ENCODE data around the gene HABP2. TPM values are rescaled to one million over a fixed set of nuclear protein-coding genes. Genes with fewer than 3 reads are reported as not detected.

Gene HABP2
- total and polyA plus RNA-seq, 2 of the 4 experiments (the other 2 are of a cell fraction): not detected

GRCh38 chr10:113626809-113627355 lies 74.0 kb downstream of the HABP2 start:
- H3K9me3 ChIP-seq (ENCODE audit: control insufficient read depth, insufficient read depth, low read length): no peaks in the 10 kb centered on the region
- no peak overlapping the region for H3K9ac ChIP-seq (ENCODE audit: low read depth, low read length)
- no TSS peak for BruUV-seq (replicated peaks)
- H3K4me3 ChIP-seq (ENCODE audit: insufficient read depth, low read depth, low read length): no peak overlapping the region
- H2BK120ac ChIP-seq (ENCODE audit: low read depth, low read length): no peak overlapping the region
- H3K4me2 ChIP-seq (ENCODE audit: low read depth, low read length): no peak overlapping the region
- DNase-seq: no peak
- H2BK15ac ChIP-seq (ENCODE audit: low read depth, low read length): no peak overlapping the region
- dilution Hi-C loops (cut with HindIII; ENCODE audit: low sequenced_read_pairs, unreplicated experiment) (no loop called here), intact Hi-C loops (cut with micrococcal nuclease) (no loop called here), in situ Hi-C loops (cut with MboI; ENCODE audit: low sequenced_read_pairs) (no loop called here)
- no peak overlapping the region for H3K56ac ChIP-seq (ENCODE audit: extremely low read depth, insufficient read depth, low read length)
- no peak overlapping the region for H3K14ac ChIP-seq (replicated peaks; ENCODE audit: low read depth, low read length)
- no peak overlapping the region for H4K5ac ChIP-seq (ENCODE audit: low read depth, low read length)
- H2BK20ac ChIP-seq (ENCODE audit: low read depth, low read length): no peak overlapping the region
- H3K27me3 ChIP-seq (ENCODE audit: control insufficient read depth, insufficient read depth, low read length): peaks cover 13% of the 10 kb centered on the region
- no peaks in the 10 kb centered on the region for H3K79me1 ChIP-seq (ENCODE audit: low read depth in 1 of 2, low read length in 2 of 2)
- H3K4ac ChIP-seq (ENCODE audit: low read depth, low read length): no peak overlapping the region
- H3K9me1 ChIP-seq (ENCODE audit: insufficient read depth, low read length): no peaks in the 10 kb centered on the region
- H3K23ac ChIP-seq (ENCODE audit: low read depth, low read length): no peak overlapping the region
- H3K36me3 ChIP-seq (ENCODE audit: control insufficient read depth, insufficient read depth, low read length): no peaks in the 10 kb centered on the region
- ATAC-seq (ENCODE audit: low read depth): no peak
- H2BK5ac ChIP-seq (ENCODE audit: low read depth, low read length, poor library complexity, severe bottlenecking): no peak overlapping the region
- H2AK5ac ChIP-seq (ENCODE audit: low read depth, low read length): no peak overlapping the region
- ChIA-PET POLR2A (ENCODE audit: unreplicated experiment) (no interaction called here), CTCF (no interaction called here)
- no CpG with 5 or more reads among the region's 5 CpGs for WGBS, 2 experiments (ENCODE audit: extremely low coverage in 2 of 2, insufficient read length in 1 of 2)
- TF ChIP-seq SMC3 (IDR thresholded peaks at IDR 0.05; ENCODE audit: low read depth, low read length) (no peak), RAD21 (IDR thresholded peaks at IDR 0.05; ENCODE audit: low read length) (no peak), POLR2A (IDR thresholded peaks at IDR 0.05; ENCODE audit: low read depth, low read length) (no peak), FOS (IDR thresholded peaks at IDR 0.05; ENCODE audit: low read depth, low read length) (no peak), NFE2L2 (IDR thresholded peaks at IDR 0.05; ENCODE audit: low read depth, low read length) (no peak), MAZ (IDR thresholded peaks at IDR 0.05; ENCODE audit: borderline replicate concordance, low read depth, low read length) (no peak), CHD1 (IDR thresholded peaks at IDR 0.05; ENCODE audit: low read depth, low read length) (no peak)
- TF ChIP-seq, protein P1, sequence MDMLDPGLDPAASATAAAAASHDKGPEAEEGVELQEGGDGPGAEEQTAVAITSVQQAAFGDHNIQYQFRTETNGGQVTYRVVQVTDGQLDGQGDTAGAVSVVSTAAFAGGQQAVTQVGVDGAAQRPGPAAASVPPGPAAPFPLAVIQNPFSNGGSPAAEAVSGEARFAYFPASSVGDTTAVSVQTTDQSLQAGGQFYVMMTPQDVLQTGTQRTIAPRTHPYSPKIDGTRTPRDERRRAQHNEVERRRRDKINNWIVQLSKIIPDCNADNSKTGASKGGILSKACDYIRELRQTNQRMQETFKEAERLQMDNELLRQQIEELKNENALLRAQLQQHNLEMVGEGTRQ (IDR thresholded peaks at IDR 0.05; ENCODE audit: low read depth, low read length): no peak
- H4K20me1 ChIP-seq (ENCODE audit: insufficient read depth, low read length): no peaks in the 10 kb centered on the region
- H3K18ac ChIP-seq (ENCODE audit: low read depth, low read length): no peak overlapping the region
- no peak overlapping the region for H2AK9ac ChIP-seq (replicated peaks; ENCODE audit: low read depth, low read length, poor library complexity)
- H3K27ac ChIP-seq (ENCODE audit: insufficient read depth, low read length): no peak overlapping the region
- H2AFZ ChIP-seq (replicated peaks; ENCODE audit: low read length, poor library complexity): no peak overlapping the region
- H4K91ac ChIP-seq (ENCODE audit: insufficient read depth, low read depth, low read length): no peak overlapping the region
- H4K8ac ChIP-seq (ENCODE audit: low read depth in 2 of 2, low read length in 2 of 2): no peak overlapping the region
- no peaks in the 10 kb centered on the region for H3K4me1 ChIP-seq (ENCODE audit: control insufficient read depth, insufficient read depth, low read length)

Measured in IMR-90 (cell line).